22Rv1 (cell line): ENCODE results near the gene LARP4B.

Experiments
- ZFX ChIP-seq: fragments of 450-650 bp; IDR thresholded peaks from 2 replicates; pipeline ENCODE4 v1.6.1; 2017; ENCODE audit warnings: antibody characterized with exemption, borderline replicate concordance
- TF ChIP-seq, protein P1 (sequence below): fragments of 450-650 bp; IDR thresholded peaks from 2 replicates; pipeline ENCODE4 v1.5.1; 2017; ENCODE audit warnings: mild to moderate bottlenecking

- TF ChIP-seq, protein P1, sequence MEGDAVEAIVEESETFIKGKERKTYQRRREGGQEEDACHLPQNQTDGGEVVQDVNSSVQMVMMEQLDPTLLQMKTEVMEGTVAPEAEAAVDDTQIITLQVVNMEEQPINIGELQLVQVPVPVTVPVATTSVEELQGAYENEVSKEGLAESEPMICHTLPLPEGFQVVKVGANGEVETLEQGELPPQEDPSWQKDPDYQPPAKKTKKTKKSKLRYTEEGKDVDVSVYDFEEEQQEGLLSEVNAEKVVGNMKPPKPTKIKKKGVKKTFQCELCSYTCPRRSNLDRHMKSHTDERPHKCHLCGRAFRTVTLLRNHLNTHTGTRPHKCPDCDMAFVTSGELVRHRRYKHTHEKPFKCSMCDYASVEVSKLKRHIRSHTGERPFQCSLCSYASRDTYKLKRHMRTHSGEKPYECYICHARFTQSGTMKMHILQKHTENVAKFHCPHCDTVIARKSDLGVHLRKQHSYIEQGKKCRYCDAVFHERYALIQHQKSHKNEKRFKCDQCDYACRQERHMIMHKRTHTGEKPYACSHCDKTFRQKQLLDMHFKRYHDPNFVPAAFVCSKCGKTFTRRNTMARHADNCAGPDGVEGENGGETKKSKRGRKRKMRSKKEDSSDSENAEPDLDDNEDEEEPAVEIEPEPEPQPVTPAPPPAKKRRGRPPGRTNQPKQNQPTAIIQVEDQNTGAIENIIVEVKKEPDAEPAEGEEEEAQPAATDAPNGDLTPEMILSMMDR = no peak
- TF ChIP-seq ZFX = no peak
Measured at GRCh38 chr10:964988-965417, 33.5 kb upstream of the LARP4B start.
